Right lobe of liver (tissue), 6 donors: ENCODE measurements around the gene CATSPER1. TPM values are rescaled to one million over a fixed set of nuclear protein-coding genes. Genes with fewer than 3 reads are reported as not detected.

Source experiments
- ATAC-seq, 4 donors: fragments of 200-7000 bp; cut with Tn5 transposase; one replicate each; pipeline ENCODE4 v1.9.1; 2020; ENCODE audit warnings: mild to moderate bottlenecking in 4 of 4, moderate library complexity in 4 of 4
- DNase-seq, 3 donors: peaks; one replicate each; pipeline ENCODE4 v3.0.0-alpha.2; 2020
- H3K27ac ChIP-seq, 3 donors: fragments of 200-600 bp; one replicate each; pipeline ENCODE4 v1.8.0; 2022
- H3K27me3 ChIP-seq, 2 donors: fragments of 200-600 bp; one replicate each; pipeline ENCODE4 v1.8.0; 2022
- H3K36me3 ChIP-seq, 4 donors: fragments of 200-600 bp; sonication (generic) in 1 of 4; one replicate each; pipeline versions ENCODE4 v1.5.1 to v1.8.0; 2017 to 2022; ENCODE audit warnings: control low read depth in 1 of 4
- H3K4me1 ChIP-seq, 4 donors: fragments of 200-600 bp; sonication (generic) in 1 of 4; one replicate each; pipeline versions ENCODE4 v1.5.1 to v1.8.0; 2017 to 2022; ENCODE audit warnings: control low read depth in 1 of 4
- H3K4me3 ChIP-seq, 3 donors: fragments of 200-600 bp; one replicate each; pipeline ENCODE4 v1.8.0; 2022
- H3K9me3 ChIP-seq, 4 donors: fragments of 200-600 bp; sonication (generic) in 1 of 4; one replicate each; pipeline versions ENCODE4 v1.5.1 to v1.8.0; 2017 to 2022; ENCODE audit warnings: control low read depth in 1 of 4
- POLR2A ChIP-seq: fragments of 450-650 bp; IDR thresholded peaks from one replicate; pipeline ENCODE4 v1.6.1; 2017; ENCODE audit warnings: antibody characterized with exemption, mild to moderate bottlenecking
- WGBS: methylation state at CpG from one replicate; pipeline ENCODE4 v1.1.6; 2018; ENCODE audit warnings: low coverage, low lambda C conversion rate; ENCODE audit not compliant: insufficient coverage; ENCODE audit errors: missing lambda C conversion rate; 5-methylcytosine and 5-hydroxymethylcytosine counted together
- intact Hi-C, 2 donors: fragments of 100-400 bp; cut with DNase I; formaldehyde crosslinking; loops; one replicate each; pipeline versions ENCODE4 v1.11.2 to v1.14.1; 2022
- total RNA-seq, 6 experiments: library from RNA; depleted of rRNA in 2 of 6; stranded (reverse); fragments of >200 nt in 2 of 6; fragmentation: NEBNext Ultra II Directional in 3 of 6; extraction: Animal tissue kit (Norgen Biotek cat#: 25700) in 3 of 6; gene quantifications; one replicate each; pipeline versions ENCODE4 v1.1.0 to v1.2.4, GENCODE V29; 2016 to 2023
- TF ChIP-seq, protein P1 (sequence below), 4 donors: fragments of 200-600 bp in 3 of 4; fragments of 450-650 bp in 1 of 4; IDR thresholded peaks; one replicate each; pipeline versions ENCODE4 v1.5.1 to v1.8.0; 2016 to 2022; ENCODE audit warnings: antibody characterized with exemption in 4 of 4, mild to moderate bottlenecking in 2 of 4
- donor health status: DM: no; HTN: yes; CAD: no.
- donor health status: DM: no; HTN: no; CAD: no.
- donor health status: DM: no; HTN: no; CAD: no.
- donor health status: DM: no; HTN: yes; CAD: no.
- donor health status: DM: no; HTN: yes; CAD: no.

CATSPER1 gene
- total RNA-seq, 6 experiments from 2014 or later, result not detected

DNA sequence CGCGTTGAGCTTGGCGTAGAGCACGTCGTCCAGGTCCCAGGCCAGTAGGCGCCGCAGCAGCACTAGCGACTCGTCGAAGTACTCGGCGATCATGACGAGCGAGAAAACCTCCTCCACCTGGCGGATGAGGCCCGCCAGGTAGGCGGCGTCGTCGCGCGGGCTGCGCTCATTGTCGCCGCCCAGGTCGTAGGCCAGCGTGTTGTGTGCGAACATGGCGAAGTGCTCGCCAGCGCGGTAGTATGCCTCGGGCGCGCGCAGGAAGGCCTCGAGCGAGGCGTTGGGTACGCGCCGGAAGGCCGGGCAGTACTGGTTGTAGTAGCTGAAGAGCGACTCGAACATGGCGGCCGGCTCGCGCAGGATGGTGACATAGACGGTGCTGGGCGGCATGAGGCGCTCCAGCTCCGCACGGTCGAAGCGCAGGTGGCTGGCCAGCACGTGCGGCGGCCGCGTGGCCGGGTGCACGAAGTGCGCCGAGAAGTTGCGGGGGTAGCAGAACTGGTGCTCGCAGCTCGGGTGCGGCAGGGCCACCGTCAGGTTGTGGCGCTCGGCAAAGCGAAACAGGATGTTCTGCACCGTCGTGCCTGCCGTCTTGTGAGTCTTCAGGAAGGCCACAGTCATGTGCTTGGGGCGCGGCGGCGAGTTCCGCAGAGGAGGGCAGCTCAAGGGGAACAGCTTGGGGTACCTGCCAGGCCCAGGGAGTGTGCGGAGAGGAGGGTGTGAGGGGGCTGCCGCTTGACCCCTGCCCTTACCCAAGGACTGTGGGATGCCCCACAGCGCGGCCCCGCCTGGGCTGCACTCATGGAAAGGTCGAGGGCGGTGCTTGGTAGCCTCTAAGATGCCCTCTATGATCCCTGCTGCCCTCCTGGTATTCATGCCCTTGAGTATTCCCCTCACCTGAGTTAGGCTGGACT, 17.0 kb upstream of the CATSPER1 start:
- WGBS, result 96% methylated on average over 49 of the region's 88 CpGs
- H3K27me3 ChIP-seq, result no peaks in the 10 kb centered on the region
- H3K36me3 ChIP-seq, result no peaks in the 10 kb centered on the region
- intact Hi-C loops, result no loop called here
- no peak overlapping the region for H3K4me3 ChIP-seq
- DNase-seq (peak in 2 of 3 donors; percentile 36 to 49), ATAC-seq (no peak)
- no peaks in the 10 kb centered on the region for H3K4me1 ChIP-seq
- TF ChIP-seq POLR2A, result no peak
- TF ChIP-seq, protein P1, sequence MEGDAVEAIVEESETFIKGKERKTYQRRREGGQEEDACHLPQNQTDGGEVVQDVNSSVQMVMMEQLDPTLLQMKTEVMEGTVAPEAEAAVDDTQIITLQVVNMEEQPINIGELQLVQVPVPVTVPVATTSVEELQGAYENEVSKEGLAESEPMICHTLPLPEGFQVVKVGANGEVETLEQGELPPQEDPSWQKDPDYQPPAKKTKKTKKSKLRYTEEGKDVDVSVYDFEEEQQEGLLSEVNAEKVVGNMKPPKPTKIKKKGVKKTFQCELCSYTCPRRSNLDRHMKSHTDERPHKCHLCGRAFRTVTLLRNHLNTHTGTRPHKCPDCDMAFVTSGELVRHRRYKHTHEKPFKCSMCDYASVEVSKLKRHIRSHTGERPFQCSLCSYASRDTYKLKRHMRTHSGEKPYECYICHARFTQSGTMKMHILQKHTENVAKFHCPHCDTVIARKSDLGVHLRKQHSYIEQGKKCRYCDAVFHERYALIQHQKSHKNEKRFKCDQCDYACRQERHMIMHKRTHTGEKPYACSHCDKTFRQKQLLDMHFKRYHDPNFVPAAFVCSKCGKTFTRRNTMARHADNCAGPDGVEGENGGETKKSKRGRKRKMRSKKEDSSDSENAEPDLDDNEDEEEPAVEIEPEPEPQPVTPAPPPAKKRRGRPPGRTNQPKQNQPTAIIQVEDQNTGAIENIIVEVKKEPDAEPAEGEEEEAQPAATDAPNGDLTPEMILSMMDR (IDR thresholded peaks at IDR 0.05), result no peak
- no peak overlapping the region for H3K27ac ChIP-seq
- H3K9me3 ChIP-seq, result no peaks in the 10 kb centered on the region

- no peak overlapping the region for H3K27ac ChIP-seq
- H3K4me1 ChIP-seq, result no peaks in the 10 kb centered on the region
- intact Hi-C loops, result no loop called here
- no peaks in the 10 kb centered on the region for H3K9me3 ChIP-seq
- H3K36me3 ChIP-seq, result no peaks in the 10 kb centered on the region
- ATAC-seq (no peak), DNase-seq (peak in 2 of 3 donors; percentile 33 to 44)
- TF ChIP-seq POLR2A, result no peak
- TF ChIP-seq, protein P1 (IDR thresholded peaks at IDR 0.05), result no peak
- 97% methylated on average over 46 of the region's 81 CpGs for WGBS
- H3K27me3 ChIP-seq, result no peaks in the 10 kb centered on the region
- H3K4me3 ChIP-seq, result no peak overlapping the region
These were observed 16.1 kb upstream of the CATSPER1 start for GRCh38 chr11:66042227-66042995.

DNA sequence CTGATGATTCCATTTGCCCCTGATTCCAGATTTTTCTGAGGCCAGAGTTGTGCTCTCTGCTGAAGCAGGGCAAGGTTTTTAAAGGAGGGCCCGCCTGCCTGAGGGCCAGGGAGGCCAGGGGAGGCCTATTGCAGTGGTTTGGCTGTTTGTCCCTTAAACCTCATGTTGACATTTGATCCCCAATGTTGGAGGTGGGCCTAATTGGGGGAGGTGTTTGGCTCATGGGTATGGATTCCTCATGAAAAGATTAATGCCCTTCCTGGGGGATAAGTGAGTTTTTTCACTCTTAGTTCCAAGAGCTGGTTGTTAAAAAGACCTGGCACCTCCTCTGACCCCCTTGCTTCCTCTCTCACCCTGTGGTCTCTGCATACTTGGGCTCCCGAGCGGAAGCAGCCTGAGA, 13.5 kb upstream of the CATSPER1 start:
- no peaks in the 10 kb centered on the region for H3K4me1 ChIP-seq
- intact Hi-C loops, result no loop called here
- no peaks in the 10 kb centered on the region for H3K36me3 ChIP-seq
- no peak overlapping the region for H3K4me3 ChIP-seq
- H3K27ac ChIP-seq, result no peak overlapping the region
- DNase-seq (peak in 1 of 3 donors; percentile 3), ATAC-seq (no peak)
- no peaks in the 10 kb centered on the region for H3K9me3 ChIP-seq
- H3K27me3 ChIP-seq, result no peaks in the 10 kb centered on the region
- no CpG with 5 or more reads among the region's 3 CpGs for WGBS
- TF ChIP-seq POLR2A, result no peak
- TF ChIP-seq, protein P1 (IDR thresholded peaks at IDR 0.05), result no peak

DNA sequence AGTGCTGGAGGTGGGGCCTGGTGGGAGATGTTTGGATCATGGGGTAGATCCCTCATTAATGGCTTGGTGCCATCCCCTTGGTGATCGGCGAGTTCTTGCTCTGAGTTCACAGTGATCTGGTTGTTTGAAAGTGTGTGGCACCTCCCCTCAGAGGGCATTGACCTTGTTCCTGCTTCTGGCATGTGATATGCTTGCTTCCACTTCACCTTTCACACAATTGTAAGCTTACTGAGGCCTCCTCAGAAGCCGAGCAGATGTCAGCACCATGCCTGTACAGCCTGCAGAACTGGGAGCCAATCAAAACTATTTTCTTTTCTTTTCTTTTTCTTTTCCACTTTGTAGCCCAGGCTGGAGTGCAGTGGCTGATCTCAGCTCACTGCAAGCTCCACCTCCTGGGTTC, 11.0 kb upstream of the CATSPER1 start:
- H3K9me3 ChIP-seq, result no peaks in the 10 kb centered on the region
- intact Hi-C loops, result no loop called here
- H3K4me3 ChIP-seq, result no peak overlapping the region
- no peaks in the 10 kb centered on the region for H3K27me3 ChIP-seq
- TF ChIP-seq, protein P1 (IDR thresholded peaks at IDR 0.05), result no peak
- TF ChIP-seq POLR2A, result no peak
- H3K27ac ChIP-seq, result no peak overlapping the region
- ATAC-seq (peak in 2 of 4 donors; percentile 22 to 38), DNase-seq (peak in 1 of 3 donors; percentile 28)
- no peaks in the 10 kb centered on the region for H3K4me1 ChIP-seq
- 56% methylated on average over 3 of the region's 3 CpGs for WGBS
- no peaks in the 10 kb centered on the region for H3K36me3 ChIP-seq
